Measurements from ENCODE around the gene COX8C. TPM values are rescaled to one million over a fixed set of nuclear protein-coding genes. Genes with fewer than 3 reads are reported as not detected.

Gene COX8C
- total and polyA plus RNA-seq, 2 of the 8 experiments (the other 6 are each of a cell fraction or from before 2014, with no cell fraction given) = not detected

DNA sequence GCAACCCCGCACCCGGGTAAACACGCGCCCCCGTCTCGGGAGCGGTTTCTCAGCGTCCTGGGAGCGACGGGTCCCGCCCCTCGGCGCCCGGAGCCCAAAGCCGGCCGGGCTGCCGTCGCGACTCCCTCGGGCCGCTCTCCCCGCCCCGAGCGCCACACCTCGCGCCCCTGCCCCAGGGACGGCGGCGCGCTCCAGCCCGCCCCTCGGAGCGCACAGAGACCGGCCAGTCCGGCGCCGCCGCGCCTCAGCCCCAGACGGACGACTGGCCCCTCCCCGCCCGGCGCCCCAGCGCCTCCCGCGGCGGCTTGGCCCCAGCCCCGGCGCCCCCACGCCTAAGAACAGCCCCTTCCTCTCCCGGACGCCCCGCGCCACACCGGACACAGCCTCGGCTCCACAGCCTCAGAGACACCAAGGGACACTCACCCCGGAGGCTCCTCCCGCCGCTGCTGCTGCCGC lies 14.6 kb upstream of the COX8C start (continued):
- TF ChIP-seq SP1 (IDR thresholded peaks at IDR 0.05; ENCODE audit: low read depth, low read length) (no peak), POLR2A (IDR thresholded peaks at IDR 0.05; ENCODE audit: control extremely low read depth in 1 of 2, low read depth in 2 of 2, low read length in 2 of 2) (peak in 1 of 2 experiments; percentile 29; a peak in 2 of 3 replicates), KDM1A (IDR thresholded peaks at IDR 0.05; ENCODE audit: borderline replicate concordance, low read length) (no peak)

Measured in H1 (cell line).